ENCODE data around the gene CNTNAP5. TPM values are rescaled to one million over a fixed set of nuclear protein-coding genes. Genes with fewer than 3 reads are reported as not detected.

The CNTNAP5 gene
- total and polyA plus RNA-seq, 2 of the 13 experiments (the other 11 are each of a cell fraction or from before 2014, with no cell fraction given): not detected

- H3K4me3 ChIP-seq (replicated peaks in 1 of 3; ENCODE audit: insufficient read depth in 1 of 3, low read depth in 2 of 3, low read length in 3 of 3): no peak overlapping the region
- FAIRE-seq (no peak), DNase-seq (ENCODE audit: low spot score) (no peak), ATAC-seq (no peak)
- H3K4me1 ChIP-seq (ENCODE audit: insufficient read depth, low read length): no peaks in the 10 kb centered on the region
- BruUV-seq (replicated peaks): no TSS peak
- TF ChIP-seq ZNF543 (CRISPR knock-in tag; IDR thresholded peaks at IDR 0.05) (no peak), NFE2 (CRISPR knock-in tag; IDR thresholded peaks at IDR 0.05) (no peak), MAFK (conservative IDR thresholded peaks at IDR 0.05 in 1 of 2, IDR thresholded peaks at IDR 0.05 in 1 of 2; ENCODE audit: low read length in 2 of 2) (no peak), HOXA7 (CRISPR knock-in tag; IDR thresholded peaks at IDR 0.05) (no peak), MXD4 (CRISPR knock-in tag; IDR thresholded peaks at IDR 0.05) (no peak), E2F5 (CRISPR knock-in tag; conservative IDR thresholded peaks at IDR 0.05) (no peak), POGZ (CRISPR knock-in tag; IDR thresholded peaks at IDR 0.05) (no peak), JUNB (CRISPR knock-in tag; IDR thresholded peaks at IDR 0.05; ENCODE audit: borderline replicate concordance) (no peak), POLR2A (IDR thresholded peaks at IDR 0.05; ENCODE audit: insufficient read depth in 1 of 2, low read depth in 2 of 2, low read length in 2 of 2) (no peak), DMTF1 (CRISPR knock-in tag; IDR thresholded peaks at IDR 0.05) (no peak), HIVEP1 (CRISPR knock-in tag; IDR thresholded peaks at IDR 0.05) (no peak), ZNF383 (CRISPR knock-in tag; IDR thresholded peaks at IDR 0.05; ENCODE audit: borderline replicate concordance) (no peak), MIXL1 (CRISPR knock-in tag; IDR thresholded peaks at IDR 0.05) (no peak), KLF11 (CRISPR knock-in tag; IDR thresholded peaks at IDR 0.05) (no peak), AGO2 (optimal IDR thresholded peaks at IDR 0.05; ENCODE audit: low read depth, low read length) (no peak), ZNF629 (CRISPR knock-in tag; conservative IDR thresholded peaks at IDR 0.05) (no peak)
- in situ Hi-C loops (cut with HindIII; ENCODE audit: extremely low pct_ligation_motif_present, low pct_unique_long_range_greater_than_20kb) (no loop called here), intact Hi-C loops (cut with micrococcal nuclease; ENCODE audit: unreplicated experiment) (no loop called here)
- WGBS (ENCODE audit: low lambda C conversion rate): under 1% methylated on average over 4 of the region's 4 CpGs
- ChIA-PET CTCF (ENCODE audit: low intra/inter-chr PET ratio, low total read pairs) (no interaction called here), POLR2A (no interaction called here)
- no peak overlapping the region for H3K4me2 ChIP-seq (ENCODE audit: low read depth, low read length)
- H3K36me3 ChIP-seq (replicated peaks in 1 of 2; ENCODE audit: control insufficient read depth in 1 of 2, insufficient read depth in 2 of 2, low read length in 2 of 2): no peaks in the 10 kb centered on the region
- H3K9ac ChIP-seq (ENCODE audit: insufficient read depth, low read depth, low read length): no peak overlapping the region
- H4K20me1 ChIP-seq (ENCODE audit: insufficient read depth, low read length): no peaks in the 10 kb centered on the region
- peaks cover 17% of the 10 kb centered on the region; the same call in 1 of the 2 replicates for H3K9me3 ChIP-seq (ENCODE audit: low read length)
- no peaks in the 10 kb centered on the region for H3K27me3 ChIP-seq (ENCODE audit: control insufficient read depth in 1 of 2, insufficient read depth in 2 of 2, low read length in 2 of 2)
- H3K27ac ChIP-seq (ENCODE audit: extremely low read length, insufficient read depth, low read length): no peak overlapping the region
- no peaks in the 10 kb centered on the region for H3K79me2 ChIP-seq (ENCODE audit: insufficient read depth, low read length)
- H2AFZ ChIP-seq (ENCODE audit: low read length): no peak overlapping the region
These were observed 852.1 kb downstream of the CNTNAP5 start for GRCh38 chr2:124877141-124877577.
